HepG2 (cell line): ENCODE data around the gene AGXT. TPM values are rescaled to one million over a fixed set of nuclear protein-coding genes. Genes with fewer than 3 reads are reported as not detected.

Source experiments
- FOXA1 ChIP-seq, 2 experiments: fragments of 450-650 bp in 1 of 2; sonication (generic) in 1 of 2; formaldehyde crosslinking in 1 of 2; IDR thresholded peaks; 2 replicates each; pipeline versions ENCODE4 v1.4.0 to v1.6.1; 2016 to 2020; ENCODE audit warnings: missing genetic modification reagents in 1 of 2
- HNRNPH1 ChIP-seq: fragments of 200-400 bp; formaldehyde crosslinking; optimal IDR thresholded peaks from 2 replicates; pipeline ENCODE3; 2017; ENCODE audit warnings: mild to moderate bottlenecking, low read depth, low read length
- RAD21 ChIP-seq: fragments of 450-650 bp; formaldehyde crosslinking; IDR thresholded peaks from 2 replicates; pipeline ENCODE4 v1.5.0; 2020; ENCODE audit warnings: mild to moderate bottlenecking
- RFXAP ChIP-seq: sonication (generic); formaldehyde crosslinking; IDR thresholded peaks from 2 replicates; pipeline ENCODE4 v1.4.0; 2020; ENCODE audit warnings: missing genetic modification reagents, borderline replicate concordance
- SCMH1 ChIP-seq: sonication (generic); formaldehyde crosslinking; IDR thresholded peaks from 2 replicates; pipeline ENCODE4 v1.9.0; 2021; ENCODE audit warnings: missing genetic modification reagents, mild to moderate bottlenecking, borderline replicate concordance
- SRSF4 ChIP-seq: fragments of 200-400 bp; formaldehyde crosslinking; IDR thresholded peaks from one replicate; pipeline ENCODE4 v1.6.1; 2018; ENCODE audit warnings: mild to moderate bottlenecking, low read depth, low read length, moderate library complexity; ENCODE audit not compliant: poor library complexity, severe bottlenecking
- TMF1 ChIP-seq: sonication (generic); formaldehyde crosslinking; IDR thresholded peaks from 2 replicates; pipeline ENCODE4 v1.8.1; 2022; ENCODE audit warnings: low read depth, missing genetic modification reagents
- ZNF234 ChIP-seq: sonication (generic); formaldehyde crosslinking; conservative IDR thresholded peaks from 2 replicates; pipeline ENCODE4 v1.5.1; 2020; ENCODE audit warnings: mild to moderate bottlenecking, missing genetic modification reagents
- ZNF510 ChIP-seq: sonication (generic); formaldehyde crosslinking; IDR thresholded peaks from 2 replicates; pipeline ENCODE4 v1.4.0; 2020; ENCODE audit warnings: low read depth, mild to moderate bottlenecking, missing genetic modification reagents
- ZNF589 ChIP-seq: sonication (generic); formaldehyde crosslinking; conservative IDR thresholded peaks from 2 replicates; pipeline ENCODE4 v1.8.0; 2022; ENCODE audit warnings: mild to moderate bottlenecking, moderate library complexity, missing genetic modification reagents
- ZNF619 ChIP-seq: sonication (generic); formaldehyde crosslinking; IDR thresholded peaks from 2 replicates; pipeline ENCODE4 v1.4.0; 2020; ENCODE audit warnings: mild to moderate bottlenecking, missing genetic modification reagents
- ZNF772 ChIP-seq: sonication (generic); formaldehyde crosslinking; IDR thresholded peaks from 2 replicates; pipeline ENCODE4 v1.5.0; 2020; ENCODE audit warnings: mild to moderate bottlenecking, missing genetic modification reagents
- polyA plus RNA-seq, 8 experiments: library from polyadenylated mRNA; depleted of rRNA in 3 of 8; stranded (reverse) in 7 of 8; unstranded in 1 of 8; fragments of >200 nt; fragmentation: Illumina TruSeq in 4 of 8; extraction: Trizol in 4 of 8; gene quantifications; 2 replicates each; pipeline versions ENCODE4 v1.2.1 to v1.2.3, GENCODE V29; 2011 to 2016; ENCODE audit warnings: low read depth in 4 of 8, missing spikeins in 1 of 8, mixed read lengths in 1 of 8; ENCODE audit not compliant: insufficient read depth in 1 of 8
- total RNA-seq, 5 experiments: library from RNA; depleted of rRNA; stranded (reverse); fragments of >200 nt; fragmentation: Illumina TruSeq; extraction: Trizol; gene quantifications; 2 replicates each; pipeline ENCODE4 v1.2.3, GENCODE V29; 2016; ENCODE audit warnings: low read depth in 1 of 5
- TF ChIP-seq, protein P1 (sequence below): sonication (generic); formaldehyde crosslinking; IDR thresholded peaks from 2 replicates; pipeline ENCODE4 v1.8.0; 2022; ENCODE audit warnings: missing genetic modification reagents, mild to moderate bottlenecking, moderate library complexity, borderline replicate concordance
- TF ChIP-seq, protein P2 (sequence below): sonication (generic); formaldehyde crosslinking; IDR thresholded peaks from 2 replicates; pipeline ENCODE4 v1.8.1; 2023; ENCODE audit warnings: missing genetic modification reagents, mild to moderate bottlenecking, borderline replicate concordance
- TF ChIP-seq, protein P3 (sequence below): sonication (generic); formaldehyde crosslinking; IDR thresholded peaks from 2 replicates; pipeline ENCODE4 v1.4.0; 2020; ENCODE audit warnings: missing genetic modification reagents
- TF ChIP-seq, protein P4 (sequence below): sonication (generic); formaldehyde crosslinking; IDR thresholded peaks from 2 replicates; pipeline ENCODE4 v1.4.0; 2020; ENCODE audit warnings: missing genetic modification reagents
- TF ChIP-seq, protein P5 (sequence below): sonication (generic); formaldehyde crosslinking; IDR thresholded peaks from 2 replicates; pipeline ENCODE4 v1.4.0; 2020; ENCODE audit warnings: missing genetic modification reagents, borderline replicate concordance

Gene AGXT
- total and polyA plus RNA-seq, 2 of the 13 experiments (the other 11 are each of a cell fraction or from before 2014, with no cell fraction given): 41.9 to 96.1 TPM

DNA sequence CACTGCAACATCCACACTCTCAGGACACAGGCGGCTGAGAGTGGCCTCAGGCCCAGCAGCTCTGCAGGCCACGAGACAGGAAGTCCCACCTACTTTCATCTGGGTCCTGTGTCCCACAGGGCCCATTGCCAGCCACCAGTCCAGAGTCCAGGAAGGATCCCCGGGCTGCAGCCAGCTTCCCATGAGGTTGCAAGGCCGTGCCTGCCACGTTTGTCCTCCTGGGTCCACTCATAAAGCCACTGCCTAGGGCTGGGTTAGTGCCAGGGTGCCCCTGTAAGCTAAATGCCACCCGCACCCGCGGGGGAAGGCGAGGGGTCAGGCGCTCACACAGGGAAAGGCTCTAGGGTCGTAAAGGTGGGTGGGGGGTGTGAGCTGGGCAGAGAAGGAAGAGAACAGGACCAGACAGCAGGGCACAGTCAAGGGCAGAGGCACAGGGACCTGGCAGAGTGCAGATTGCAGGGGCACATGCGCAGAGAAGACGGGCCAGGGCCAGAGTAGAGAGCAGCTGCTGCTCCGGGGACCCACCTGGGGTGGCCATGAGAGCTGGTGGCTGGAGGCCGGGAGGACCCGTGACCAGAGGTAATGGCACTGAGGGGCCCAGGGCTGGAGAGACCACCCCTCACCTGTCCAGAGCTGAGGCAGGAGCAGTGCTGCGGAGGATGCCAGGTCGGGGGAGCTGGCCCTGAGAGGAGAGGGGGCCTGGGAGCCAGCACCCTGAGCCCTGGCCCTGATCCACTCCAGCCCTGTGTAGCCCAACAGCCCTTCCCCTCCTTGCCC lies 8.0 kb downstream of the AGXT start (continued):
- TF ChIP-seq, protein P1, sequence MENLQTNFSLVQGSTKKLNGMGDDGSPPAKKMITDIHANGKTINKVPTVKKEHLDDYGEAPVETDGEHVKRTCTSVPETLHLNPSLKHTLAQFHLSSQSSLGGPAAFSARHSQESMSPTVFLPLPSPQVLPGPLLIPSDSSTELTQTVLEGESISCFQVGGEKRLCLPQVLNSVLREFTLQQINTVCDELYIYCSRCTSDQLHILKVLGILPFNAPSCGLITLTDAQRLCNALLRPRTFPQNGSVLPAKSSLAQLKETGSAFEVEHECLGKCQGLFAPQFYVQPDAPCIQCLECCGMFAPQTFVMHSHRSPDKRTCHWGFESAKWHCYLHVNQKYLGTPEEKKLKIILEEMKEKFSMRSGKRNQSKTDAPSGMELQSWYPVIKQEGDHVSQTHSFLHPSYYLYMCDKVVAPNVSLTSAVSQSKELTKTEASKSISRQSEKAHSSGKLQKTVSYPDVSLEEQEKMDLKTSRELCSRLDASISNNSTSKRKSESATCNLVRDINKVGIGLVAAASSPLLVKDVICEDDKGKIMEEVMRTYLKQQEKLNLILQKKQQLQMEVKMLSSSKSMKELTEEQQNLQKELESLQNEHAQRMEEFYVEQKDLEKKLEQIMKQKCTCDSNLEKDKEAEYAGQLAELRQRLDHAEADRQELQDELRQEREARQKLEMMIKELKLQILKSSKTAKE (CRISPR knock-in tag): 0 out of 2 replicates have a peak, but pooled peaks have one; percentile 20
- peak; percentile 59 for TF ChIP-seq RAD21 (CRISPR knock-in tag)
- no peak for TF ChIP-seq ZNF234 (CRISPR knock-in tag)
- no peak; the same call in 1 of the 2 replicates for TF ChIP-seq ZNF772 (CRISPR knock-in tag)
- TF ChIP-seq SRSF4: no peak
- peak; percentile 84; the same call in 1 of the 2 replicates for TF ChIP-seq TMF1 (CRISPR knock-in tag)
- TF ChIP-seq, protein P2, sequence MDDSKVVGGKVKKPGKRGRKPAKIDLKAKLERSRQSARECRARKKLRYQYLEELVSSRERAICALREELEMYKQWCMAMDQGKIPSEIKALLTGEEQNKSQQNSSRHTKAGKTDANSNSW (CRISPR knock-in tag): no peak
- TF ChIP-seq, protein P3, sequence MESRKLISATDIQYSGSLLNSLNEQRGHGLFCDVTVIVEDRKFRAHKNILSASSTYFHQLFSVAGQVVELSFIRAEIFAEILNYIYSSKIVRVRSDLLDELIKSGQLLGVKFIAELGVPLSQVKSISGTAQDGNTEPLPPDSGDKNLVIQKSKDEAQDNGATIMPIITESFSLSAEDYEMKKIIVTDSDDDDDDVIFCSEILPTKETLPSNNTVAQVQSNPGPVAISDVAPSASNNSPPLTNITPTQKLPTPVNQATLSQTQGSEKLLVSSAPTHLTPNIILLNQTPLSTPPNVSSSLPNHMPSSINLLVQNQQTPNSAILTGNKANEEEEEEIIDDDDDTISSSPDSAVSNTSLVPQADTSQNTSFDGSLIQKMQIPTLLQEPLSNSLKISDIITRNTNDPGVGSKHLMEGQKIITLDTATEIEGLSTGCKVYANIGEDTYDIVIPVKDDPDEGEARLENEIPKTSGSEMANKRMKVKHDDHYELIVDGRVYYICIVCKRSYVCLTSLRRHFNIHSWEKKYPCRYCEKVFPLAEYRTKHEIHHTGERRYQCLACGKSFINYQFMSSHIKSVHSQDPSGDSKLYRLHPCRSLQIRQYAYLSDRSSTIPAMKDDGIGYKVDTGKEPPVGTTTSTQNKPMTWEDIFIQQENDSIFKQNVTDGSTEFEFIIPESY (CRISPR knock-in tag): peak; percentile 71
- TF ChIP-seq ZNF619 (CRISPR knock-in tag): peak; percentile 94
- TF ChIP-seq ZNF589 (CRISPR knock-in tag): no peak
- peak; percentile 56; the same call in 1 of the 2 replicates for TF ChIP-seq ZNF510
- no peak for TF ChIP-seq FOXA1 (IDR thresholded peaks at IDR 0.05)
- 0 out of 2 replicates have a peak, but pooled peaks have one; percentile 18 for TF ChIP-seq FOXA1 (CRISPR knock-in tag; IDR thresholded peaks at IDR 0.05)
- TF ChIP-seq SCMH1: no peak
- TF ChIP-seq, protein P4, sequence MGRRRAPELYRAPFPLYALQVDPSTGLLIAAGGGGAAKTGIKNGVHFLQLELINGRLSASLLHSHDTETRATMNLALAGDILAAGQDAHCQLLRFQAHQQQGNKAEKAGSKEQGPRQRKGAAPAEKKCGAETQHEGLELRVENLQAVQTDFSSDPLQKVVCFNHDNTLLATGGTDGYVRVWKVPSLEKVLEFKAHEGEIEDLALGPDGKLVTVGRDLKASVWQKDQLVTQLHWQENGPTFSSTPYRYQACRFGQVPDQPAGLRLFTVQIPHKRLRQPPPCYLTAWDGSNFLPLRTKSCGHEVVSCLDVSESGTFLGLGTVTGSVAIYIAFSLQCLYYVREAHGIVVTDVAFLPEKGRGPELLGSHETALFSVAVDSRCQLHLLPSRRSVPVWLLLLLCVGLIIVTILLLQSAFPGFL (CRISPR knock-in tag): no peak
- no peak for TF ChIP-seq HNRNPH1
- peak; percentile 79; the same call in 1 of the 2 replicates for TF ChIP-seq RFXAP (CRISPR knock-in tag)
- TF ChIP-seq, protein P5, sequence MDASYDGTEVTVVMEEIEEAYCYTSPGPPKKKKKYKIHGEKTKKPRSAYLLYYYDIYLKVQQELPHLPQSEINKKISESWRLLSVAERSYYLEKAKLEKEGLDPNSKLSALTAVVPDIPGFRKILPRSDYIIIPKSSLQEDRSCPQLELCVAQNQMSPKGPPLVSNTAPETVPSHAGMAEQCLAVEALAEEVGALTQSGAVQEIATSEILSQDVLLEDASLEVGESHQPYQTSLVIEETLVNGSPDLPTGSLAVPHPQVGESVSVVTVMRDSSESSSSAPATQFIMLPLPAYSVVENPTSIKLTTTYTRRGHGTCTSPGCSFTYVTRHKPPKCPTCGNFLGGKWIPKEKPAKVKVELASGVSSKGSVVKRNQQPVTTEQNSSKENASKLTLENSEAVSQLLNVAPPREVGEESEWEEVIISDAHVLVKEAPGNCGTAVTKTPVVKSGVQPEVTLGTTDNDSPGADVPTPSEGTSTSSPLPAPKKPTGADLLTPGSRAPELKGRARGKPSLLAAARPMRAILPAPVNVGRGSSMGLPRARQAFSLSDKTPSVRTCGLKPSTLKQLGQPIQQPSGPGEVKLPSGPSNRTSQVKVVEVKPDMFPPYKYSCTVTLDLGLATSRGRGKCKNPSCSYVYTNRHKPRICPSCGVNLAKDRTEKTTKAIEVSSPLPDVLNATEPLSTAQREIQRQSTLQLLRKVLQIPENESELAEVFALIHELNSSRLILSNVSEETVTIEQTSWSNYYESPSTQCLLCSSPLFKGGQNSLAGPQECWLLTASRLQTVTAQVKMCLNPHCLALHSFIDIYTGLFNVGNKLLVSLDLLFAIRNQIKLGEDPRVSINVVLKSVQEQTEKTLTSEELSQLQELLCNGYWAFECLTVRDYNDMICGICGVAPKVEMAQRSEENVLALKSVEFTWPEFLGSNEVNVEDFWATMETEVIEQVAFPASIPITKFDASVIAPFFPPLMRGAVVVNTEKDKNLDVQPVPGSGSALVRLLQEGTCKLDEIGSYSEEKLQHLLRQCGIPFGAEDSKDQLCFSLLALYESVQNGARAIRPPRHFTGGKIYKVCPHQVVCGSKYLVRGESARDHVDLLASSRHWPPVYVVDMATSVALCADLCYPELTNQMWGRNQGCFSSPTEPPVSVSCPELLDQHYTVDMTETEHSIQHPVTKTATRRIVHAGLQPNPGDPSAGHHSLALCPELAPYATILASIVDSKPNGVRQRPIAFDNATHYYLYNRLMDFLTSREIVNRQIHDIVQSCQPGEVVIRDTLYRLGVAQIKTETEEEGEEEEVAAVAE (CRISPR knock-in tag): no peak
